COLO668 (cell line): ENCODE measurements around the gene ZSCAN5A.
"Not testable (repeated sequence)": the region's sequence is repeated elsewhere in the genome, so short reads cannot be mapped to it uniquely, and the experiment has no call there.

Experiments used
- DNase-seq: peaks from one replicate; lab custom pipeline; 2025; ENCODE audit not compliant: unreplicated experiment; lab: John Stamatoyannopoulos, UW

Gene ZSCAN5A

DNA sequence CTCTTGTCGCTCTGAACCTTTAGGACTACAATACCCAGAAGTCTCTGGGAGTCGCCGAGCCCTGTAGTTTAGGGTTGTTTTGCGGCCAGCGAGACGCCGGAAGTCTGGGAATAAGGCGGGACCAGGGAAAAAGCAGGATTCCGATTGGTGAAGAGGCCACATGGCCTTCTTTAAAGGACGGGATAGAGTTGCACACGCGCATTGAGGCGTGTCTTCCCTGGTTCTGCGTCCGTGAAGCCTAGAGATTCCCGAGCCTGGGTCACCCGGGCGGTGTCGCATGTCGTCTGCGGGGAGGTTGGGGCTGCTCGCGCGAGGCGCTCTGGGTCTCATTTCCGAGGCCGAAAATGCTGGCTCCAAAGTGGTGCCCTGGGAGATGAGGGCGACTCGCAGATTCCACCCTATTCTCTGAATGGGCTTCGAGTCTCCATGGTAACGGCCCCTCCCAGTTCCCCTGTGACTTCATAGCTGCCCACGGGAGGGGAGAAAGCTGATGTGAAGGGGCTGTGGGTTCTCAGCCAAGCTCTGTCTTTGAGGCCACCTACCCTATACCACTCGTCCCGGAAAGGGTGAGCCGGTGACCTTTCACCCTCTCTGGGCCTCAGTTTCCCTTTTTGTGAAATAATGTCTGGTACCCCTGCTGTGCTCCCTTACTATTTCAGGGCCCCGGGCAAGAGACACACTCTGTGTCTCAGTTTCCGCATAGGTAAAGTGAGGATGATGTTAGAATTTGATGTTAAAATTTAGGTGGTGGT, 614 bp upstream of the ZSCAN5A start:
- DNase-seq: peak; percentile 92

DNA sequence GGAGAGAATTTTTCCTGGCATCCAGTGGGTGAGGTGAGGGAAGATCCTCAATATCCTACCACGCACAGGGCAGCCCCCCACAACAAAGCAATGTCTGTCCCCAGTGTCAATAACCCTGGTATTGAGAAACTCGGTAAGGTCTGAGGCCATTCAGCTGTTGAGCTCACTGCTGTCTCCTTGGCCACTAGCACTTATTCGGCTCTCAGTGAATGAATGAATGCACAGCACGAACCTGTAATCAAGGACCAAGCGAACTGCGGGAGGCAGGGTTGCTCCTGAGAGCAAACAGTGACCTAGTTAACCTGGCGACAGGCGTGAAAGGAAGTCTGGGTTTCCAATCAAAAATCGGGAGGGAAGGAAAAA, 640 bp downstream of the ZSCAN5A start:
- DNase-seq: peak; percentile 53

DNA sequence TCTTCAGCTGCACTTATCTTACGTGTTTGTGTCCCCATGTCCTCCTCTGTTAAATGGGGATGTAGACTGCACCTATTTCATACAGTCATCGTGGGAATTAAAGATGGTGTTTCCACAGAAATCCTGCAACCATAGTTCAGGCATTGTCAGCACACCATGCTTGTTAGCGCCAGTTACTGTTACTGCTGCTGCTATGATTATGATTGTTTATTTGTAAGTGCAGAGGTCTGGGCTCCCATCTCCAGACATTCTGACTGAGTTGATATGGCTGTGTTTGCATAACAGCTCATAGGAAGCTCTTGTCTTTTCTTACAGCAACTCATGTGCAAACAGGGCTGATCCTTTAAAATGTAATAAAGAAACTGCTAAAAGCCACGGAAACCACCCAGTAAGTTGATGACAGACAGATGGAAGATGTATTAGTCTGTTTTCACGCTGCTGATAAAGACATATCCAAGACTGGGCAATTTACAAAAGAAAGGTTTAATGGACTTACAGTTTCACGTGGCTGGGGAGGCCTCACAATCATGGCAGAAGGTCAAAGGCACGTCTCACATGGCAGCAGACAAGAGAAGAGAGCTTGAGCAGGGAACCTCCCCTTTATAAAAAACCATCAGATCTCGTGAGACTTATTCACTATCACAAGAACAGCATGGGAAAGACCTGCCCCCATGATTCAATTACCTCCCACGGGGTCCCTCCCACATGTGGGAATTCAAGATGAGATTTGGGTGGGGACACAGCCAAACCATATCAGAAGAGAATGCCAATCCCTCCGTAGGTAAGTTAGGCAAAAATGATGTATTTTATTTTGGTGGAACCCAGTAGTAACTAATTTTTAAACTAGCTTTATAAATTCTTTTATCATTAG, 1.6 kb downstream of the ZSCAN5A start:
- DNase-seq: no peak

DNA sequence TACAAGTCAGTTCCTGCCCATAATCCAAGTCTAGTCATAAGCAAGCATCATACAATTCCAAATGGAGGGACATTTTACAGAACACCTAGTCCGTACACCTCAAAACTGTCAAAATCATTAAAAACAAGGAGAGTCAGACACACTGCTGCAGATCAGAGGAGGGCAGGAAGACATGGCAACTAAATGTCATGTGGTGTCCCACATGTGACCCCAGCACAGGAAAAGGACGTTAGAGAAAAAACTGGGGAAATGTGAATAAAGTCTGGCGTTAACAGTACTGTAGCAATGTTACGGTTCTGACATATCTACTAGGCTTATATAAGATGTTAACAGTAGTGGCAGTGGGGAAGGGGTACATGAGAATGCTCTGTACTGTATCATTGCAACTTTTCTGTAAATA, 2.3 kb downstream of the ZSCAN5A start:
- no peak for DNase-seq

DNA sequence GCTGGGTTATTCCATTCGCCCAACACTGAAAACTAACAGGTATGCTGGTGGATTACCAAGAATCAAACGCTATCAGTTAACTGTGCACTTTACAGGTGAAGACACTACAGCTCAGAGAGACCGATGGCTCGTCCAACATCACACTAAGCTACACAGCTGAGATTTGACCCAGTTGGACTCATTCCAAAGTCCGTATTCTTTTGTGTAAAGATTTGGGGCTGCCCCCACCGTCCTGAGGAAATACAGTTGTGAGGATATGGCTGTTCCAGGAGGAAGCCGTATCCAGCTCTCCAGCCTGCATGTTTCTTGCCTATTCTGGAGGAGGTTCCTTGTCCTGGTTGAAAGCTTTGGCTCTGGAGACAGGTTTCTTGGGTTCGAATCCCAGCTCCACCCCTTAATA, 4.2 kb downstream of the ZSCAN5A start:
- DNase-seq: no peak

DNA sequence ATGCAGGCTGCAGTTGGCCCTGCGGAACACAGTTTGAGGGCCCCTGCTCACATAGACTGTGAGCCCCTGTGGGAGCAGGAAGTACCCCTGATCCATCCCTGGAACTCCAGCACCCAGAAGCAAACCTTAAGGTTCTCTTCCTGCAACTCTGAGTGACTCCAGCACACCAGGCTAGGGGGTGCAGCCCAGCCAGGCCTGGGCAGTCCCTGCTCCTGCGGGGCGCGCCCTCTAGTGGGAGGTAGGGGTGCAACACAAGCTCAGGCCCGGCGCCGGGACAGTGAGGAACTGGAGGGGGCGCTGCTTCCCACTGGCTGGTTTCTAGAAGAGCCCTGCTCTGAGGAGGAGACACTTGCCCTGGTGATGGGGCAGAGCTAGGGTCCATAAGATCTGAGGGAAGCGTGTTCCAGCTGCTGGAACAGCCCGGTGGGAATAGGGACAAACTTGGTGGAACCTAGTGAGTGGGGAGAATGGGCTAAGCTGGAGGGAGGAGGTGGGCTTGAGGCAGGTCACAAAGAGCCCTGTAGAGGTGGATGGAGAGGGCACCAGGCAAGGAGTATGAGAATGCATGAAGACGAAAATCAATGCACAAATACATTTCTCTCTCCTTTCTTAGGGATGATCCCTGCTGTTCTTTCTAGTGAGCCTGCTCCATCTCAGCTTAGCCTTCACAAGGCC, 5.0 kb downstream of the ZSCAN5A start:
- peak; percentile 55 for DNase-seq

DNA sequence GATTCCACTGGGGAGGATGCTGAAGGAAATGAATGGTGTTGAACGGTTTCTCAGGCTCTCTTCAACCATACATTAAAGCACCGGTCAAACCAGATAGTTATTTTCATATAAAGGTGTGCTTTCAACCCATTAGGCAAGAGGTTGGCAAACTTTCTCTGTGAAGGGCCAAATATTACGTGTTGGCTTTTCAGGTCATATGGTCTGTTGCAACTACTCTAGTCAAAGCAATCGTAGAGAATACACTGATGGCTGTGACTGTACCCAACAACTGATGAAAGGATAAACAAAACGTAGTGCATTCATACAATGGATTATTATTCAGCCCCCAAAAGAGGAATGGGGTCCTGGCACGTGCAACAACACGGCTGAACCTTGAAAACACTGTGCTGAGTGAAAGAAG, 5.8 kb downstream of the ZSCAN5A start:
- DNase-seq: no peak

DNA sequence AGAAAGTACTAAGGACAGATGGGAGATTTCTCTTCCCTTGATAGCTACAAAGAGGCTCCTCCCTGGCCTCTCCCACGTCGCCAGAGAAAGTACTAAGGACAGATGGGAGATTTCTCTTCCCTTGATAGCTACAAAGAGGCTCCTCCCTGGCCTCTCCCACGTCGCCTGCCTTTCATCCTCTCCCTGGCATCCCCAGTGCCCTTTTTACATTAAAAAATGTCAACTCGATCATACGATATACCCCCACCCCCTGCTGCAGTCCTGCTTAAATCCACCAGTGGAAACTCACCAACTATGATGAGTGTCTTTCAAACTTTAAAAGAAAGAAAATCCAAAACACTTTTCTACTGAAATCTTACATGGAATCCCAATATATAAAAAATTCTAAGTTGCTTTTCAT, 7.6 kb downstream of the ZSCAN5A start:
- DNase-seq: not testable (repeated sequence)

DNA sequence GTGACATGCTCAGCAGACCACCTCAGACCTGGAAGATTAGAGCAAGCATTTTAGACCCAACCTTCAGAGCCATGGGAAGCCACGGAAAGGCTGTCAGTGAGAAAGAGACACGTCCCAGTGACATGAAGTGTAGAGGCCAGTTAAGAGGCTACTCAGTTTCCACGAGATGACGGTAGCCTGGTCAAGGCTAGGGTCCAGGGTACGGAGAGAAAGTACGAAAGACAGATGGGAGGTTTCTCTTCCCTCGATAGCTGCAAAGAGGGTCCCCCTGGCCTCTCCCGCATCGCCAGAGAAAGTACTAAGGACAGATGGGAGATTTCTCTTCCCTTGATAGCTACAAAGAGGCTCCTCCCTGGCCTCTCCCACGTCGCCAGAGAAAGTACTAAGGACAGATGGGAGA, 8.6 kb downstream of the ZSCAN5A start:
- no peak for DNase-seq

DNA sequence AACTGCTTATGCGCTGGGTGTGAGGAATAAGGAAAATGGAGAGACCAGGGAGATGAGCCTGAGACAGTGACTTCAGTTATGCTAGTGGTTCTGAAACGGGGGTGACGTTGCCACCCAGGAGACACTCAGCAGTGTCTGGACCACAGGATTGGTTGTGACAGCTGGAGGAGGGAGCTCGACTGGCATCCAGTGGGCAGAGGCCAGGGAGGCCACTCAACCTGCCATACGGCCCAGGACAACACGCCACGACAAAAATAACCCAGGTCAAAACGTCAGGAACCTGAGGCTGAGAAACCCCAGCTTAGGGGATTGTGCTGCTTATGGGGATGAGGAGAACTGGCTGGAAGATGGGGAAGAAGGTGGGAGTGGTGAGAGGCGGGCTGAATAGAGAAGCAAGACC, 10.4 kb downstream of the ZSCAN5A start:
- no peak for DNase-seq

DNA sequence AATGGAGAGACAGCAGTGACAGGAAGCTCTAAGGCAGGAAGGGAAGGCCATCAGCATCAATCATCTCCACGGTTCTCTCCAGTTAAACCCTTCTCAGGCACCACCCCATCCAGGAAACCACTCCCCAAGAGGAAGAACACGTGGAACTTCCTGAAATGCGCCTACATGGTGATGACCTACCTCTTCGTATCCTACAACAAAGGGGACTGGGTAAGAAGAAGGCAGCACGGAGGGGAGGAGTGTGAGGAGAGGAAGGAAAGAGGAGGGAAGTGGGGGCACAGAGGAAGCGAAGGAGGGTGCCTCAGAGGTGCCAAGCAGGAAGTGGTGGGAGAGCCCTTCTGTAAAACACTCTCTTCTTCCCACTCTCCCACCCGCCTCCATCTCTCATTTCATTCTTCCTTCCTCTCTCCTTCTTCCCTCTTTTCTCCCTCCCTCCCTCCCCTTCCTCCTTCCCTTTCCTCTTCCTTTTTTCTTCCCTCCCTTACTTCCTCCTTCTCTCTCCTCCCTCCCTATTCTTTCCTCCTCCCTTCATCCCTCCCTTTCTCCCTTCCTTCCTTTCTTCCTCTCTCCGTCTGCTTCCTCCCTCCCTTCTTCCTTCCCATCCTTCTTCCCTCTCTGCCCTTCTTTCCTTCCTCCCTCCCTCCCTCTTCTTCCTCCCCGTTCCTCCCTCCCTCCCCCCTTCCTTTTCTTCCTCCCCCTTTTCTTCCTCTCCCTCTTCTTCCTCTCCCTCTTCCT, 12.6 kb downstream of the ZSCAN5A start:
- no peak for DNase-seq

DNA sequence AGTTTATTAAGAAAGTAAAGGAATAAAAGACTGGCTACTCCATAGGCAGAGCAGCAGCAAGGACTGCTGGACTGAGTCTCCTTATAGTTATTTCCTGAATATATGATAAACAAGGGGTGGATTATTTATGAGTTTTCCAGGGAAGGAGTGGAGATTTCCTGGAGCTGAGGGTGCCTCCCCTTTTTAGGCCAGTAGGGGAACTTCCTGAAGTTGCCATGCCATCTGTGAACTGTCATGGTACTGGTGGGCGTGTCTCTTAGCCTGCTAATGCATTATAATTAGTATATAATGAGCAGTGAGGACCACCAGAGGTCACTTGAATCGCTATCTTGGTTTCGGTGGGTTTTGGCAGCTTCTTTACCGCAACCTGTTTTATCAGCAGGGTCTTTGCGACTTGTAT, 13.5 kb downstream of the ZSCAN5A start:
- DNase-seq: no peak

DNA sequence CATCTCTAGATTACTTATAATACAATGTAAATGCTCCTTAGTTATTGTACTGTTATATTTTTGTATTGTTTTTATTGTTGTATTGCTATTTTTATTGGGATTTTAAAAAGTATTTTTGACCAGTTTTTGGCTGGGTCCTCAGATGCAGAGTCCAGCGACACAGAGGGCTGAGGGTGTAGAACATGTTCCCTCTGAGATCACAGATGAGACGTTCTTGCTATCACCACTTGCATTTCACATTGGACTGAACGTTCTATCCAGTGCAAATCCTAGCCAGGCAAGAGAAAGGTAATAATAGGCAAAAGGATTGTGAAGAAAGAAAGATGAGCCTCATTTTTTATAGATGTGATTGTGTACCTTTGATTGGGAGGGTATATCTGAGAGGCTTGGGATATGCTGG, 15.0 kb downstream of the ZSCAN5A start:
- no peak for DNase-seq

DNA sequence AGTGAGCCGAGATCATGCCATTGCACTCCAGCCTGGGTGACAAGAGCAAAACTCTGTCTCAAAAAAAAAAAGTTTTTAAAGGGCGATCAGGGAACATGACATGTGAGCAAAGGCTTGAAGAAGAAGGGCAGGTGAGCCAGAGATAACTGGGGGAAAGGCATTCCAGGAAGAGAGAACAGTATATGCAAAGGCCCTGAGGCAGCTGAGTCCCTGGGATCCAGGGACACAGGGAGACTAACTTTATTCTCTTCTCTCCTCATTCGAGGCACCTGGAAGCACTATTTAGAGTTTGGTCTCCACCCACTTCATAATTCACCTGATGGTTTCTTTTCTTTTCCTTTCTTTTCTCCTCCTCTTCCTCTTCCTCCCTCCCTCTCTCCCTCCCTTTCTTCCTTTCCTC, 17.6 kb downstream of the ZSCAN5A start:
- no peak for DNase-seq

DNA sequence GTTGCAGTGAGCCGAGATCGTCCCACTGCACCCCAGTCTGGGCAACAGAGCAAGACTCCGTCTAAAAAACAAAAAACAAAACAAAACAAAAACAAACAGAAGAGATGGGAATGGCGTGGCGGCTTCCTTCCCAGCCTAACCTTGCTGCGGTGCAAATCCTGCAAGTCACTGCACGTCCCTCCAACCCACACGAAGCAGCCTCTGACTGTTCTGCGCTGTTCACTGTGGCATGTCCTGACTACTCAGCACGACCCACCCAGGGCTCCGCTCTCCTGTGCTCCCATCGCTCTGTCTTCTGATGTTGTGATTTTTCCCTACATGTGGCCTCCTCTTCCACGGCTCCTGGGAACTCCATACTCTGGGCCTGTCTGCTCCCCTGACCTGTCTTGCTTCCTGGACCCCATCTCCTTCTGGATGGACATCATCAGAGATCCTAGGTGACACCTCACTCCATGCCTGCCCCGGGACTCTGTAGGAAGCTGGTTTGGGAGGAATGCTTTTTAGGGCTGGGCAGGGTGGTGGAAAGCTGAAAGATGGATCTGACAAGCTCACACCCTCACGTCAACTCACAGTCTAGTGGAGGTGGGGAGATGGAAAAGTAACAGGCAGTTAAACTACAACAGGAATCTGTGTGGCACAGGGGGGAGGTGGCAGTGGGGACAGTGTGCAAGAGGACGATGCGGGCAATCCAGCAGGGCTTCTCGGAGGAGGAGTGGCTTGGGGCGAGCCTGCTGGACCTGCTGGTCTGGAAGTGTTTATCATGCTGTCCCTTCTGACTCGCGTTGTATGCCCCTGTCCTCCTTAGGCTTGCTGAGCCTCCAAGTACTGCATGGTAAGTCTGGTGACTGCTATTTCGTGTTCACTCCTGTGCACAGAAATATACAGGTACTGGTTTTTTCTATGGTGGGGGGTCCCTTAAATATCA, 18.8 kb downstream of the ZSCAN5A start:
- DNase-seq: no peak

DNA sequence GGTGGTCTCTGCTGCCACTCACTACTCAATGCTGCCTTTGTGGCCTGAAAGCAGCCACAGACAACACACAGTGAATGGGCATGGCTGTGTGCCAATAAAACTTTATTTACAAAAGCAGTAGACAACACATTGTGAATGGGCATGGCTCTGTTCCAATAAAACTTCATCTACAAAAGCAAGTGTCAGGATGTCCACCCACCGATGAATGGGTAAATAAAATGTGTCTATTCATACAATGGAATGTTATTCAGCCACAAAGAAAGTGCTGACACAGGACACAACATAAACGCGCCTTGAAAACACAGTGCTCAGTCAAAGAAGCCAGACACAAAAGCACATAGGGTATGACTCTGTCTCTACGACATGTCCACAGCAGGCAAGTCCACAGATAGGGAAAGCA, 20.1 kb downstream of the ZSCAN5A start:
- DNase-seq: peak; percentile 61

DNA sequence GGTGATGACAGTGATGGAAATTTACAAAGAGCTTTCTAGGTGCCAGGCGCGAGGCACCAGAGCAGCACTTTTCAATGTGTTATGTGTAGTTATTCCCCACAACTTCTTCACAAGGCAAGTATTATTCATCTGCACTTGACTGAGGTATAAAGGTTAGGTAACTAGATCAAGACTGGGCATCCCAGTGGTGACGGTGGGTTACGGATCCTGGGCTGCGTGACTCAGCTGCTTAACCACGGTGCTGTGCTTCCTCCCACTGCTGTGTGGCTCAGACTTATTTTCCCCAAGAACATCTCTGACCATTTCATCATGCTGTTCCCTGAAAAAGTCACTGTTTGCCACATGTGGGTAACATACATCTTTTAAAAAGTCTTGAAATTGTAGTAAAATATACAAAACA, 22.8 kb downstream of the ZSCAN5A start:
- DNase-seq: no peak

DNA sequence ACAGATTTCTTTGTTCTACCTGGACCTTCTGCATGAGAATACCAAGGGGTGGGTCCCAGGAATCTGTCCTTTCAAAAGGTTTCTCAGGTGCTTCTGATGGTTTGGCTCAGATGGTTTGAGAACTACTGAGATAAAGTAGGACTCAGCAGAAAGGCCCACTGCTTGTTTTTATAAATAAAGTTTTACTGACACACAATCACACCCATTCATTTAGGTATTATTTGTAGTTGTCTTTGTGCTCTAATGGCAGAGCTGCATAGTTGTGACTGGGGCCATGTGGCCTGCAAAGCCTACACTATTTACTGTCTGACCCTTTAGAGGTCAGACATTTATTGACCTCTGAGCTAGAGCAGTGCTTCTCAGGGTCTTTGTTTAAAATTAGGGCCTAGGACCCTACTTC, 24.5 kb downstream of the ZSCAN5A start:
- no peak for DNase-seq

DNA sequence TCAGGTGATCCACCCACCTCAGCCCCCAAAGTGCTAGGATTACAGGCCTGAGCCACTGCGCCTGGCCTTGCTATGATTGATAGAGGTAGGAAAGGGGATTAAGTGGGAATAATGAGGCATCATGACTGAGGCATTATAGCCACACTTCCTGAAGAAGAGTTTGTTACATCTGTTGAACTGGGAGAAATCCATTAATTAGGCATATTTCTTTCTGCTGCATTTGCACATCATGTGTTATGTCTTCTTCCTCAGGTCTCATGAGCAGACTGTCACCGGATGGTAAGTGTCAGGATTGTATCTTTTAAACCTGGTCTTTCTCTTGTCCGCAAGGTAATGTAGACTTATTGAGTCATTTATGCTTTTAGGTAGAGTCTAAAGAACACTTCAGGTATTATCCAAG, 29.9 kb downstream of the ZSCAN5A start:
- DNase-seq: no peak

DNA sequence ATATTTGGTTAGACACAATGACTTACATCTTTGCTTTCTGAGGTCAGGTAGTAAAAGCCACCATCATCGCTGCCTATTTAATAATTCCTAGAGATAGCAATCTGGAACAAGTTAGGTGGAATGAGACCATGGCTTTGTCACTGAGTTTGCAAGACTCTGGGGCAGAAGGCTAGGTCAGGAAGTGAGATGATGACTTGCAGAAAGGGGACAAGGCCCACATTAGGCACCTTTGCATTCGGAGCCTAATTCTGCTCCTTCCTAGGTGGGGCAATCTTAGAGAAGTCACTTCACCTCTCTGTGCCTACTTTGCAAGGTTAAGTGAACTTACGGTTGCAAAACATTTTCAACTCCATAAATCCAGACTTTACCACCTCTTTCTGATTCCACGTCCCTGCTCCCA, 31.8 kb downstream of the ZSCAN5A start:
- DNase-seq: no peak
